Lower leg skin (tissue), 4 donors: Measurements from ENCODE around the gene PFDN1. TPM values are rescaled to one million over a fixed set of nuclear protein-coding genes. Genes with fewer than 3 reads are reported as not detected.

Experiments used
- DNase-seq, 2 donors: peaks; one replicate each; pipeline ENCODE4 v3.0.0-alpha.2; 2019; ENCODE audit warnings: low spot score in 2 of 2
- H3K4me3 ChIP-seq: fragments of 200-600 bp; sonication (generic); 2 replicates; pipeline ENCODE4 v1.5.1; 2017; ENCODE audit warnings: mild to moderate bottlenecking, low read depth; ENCODE audit not compliant: poor library complexity, severe bottlenecking
- POLR2A ChIP-seq, 2 donors: fragments of 450-650 bp; IDR thresholded peaks; one replicate each; pipeline ENCODE4 v1.6.1; 2016 to 2017; ENCODE audit warnings: antibody characterized with exemption in 2 of 2, mild to moderate bottlenecking in 1 of 2, moderate library complexity in 1 of 2
- WGBS, 2 donors: methylation state at CpG; one replicate each; pipeline ENCODE4 v1.1.5; 2018; 5-methylcytosine and 5-hydroxymethylcytosine counted together
- intact Hi-C: fragments of 100-400 bp; cut with DNase I; formaldehyde crosslinking; loops from one replicate; pipeline ENCODE4 v1.15.0; 2023; ENCODE audit warnings: low total_unique reads
- total RNA-seq, 4 donors: library from RNA; depleted of rRNA; stranded (reverse); fragments of >200 nt; gene quantifications; one replicate each; pipeline ENCODE4 v1.1.0, GENCODE V29; 2016
- TF ChIP-seq, protein P1 (sequence below), 3 donors: fragments of 450-650 bp; IDR thresholded peaks; one replicate each; pipeline ENCODE4 v1.5.1; 2016; ENCODE audit warnings: antibody characterized with exemption in 3 of 3, mild to moderate bottlenecking in 3 of 3, moderate library complexity in 2 of 3

Gene PFDN1
- total RNA-seq, 4 donors from 2014 or later, result 43.3 to 78.6 (median 59.7) TPM

DNA sequence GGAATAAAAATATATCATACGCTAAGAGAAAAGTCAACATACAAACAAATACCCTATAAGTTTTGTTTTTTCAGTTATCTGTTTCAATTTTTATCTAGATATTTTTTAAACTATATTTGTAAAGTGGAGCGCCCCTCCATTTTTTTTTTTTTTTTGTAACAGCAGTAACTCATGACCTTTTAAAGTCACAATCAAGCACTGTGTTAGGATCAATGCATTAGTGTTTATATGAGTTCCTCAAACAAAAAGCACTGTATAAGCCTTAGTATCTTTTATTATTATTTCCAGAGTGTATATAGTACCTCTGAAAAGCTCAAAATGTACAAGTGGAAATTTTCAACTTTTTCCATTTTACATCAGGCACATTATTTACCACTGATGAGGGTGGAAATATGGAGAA lies 20.6 kb downstream of the PFDN1 start:
- TF ChIP-seq, protein P1, sequence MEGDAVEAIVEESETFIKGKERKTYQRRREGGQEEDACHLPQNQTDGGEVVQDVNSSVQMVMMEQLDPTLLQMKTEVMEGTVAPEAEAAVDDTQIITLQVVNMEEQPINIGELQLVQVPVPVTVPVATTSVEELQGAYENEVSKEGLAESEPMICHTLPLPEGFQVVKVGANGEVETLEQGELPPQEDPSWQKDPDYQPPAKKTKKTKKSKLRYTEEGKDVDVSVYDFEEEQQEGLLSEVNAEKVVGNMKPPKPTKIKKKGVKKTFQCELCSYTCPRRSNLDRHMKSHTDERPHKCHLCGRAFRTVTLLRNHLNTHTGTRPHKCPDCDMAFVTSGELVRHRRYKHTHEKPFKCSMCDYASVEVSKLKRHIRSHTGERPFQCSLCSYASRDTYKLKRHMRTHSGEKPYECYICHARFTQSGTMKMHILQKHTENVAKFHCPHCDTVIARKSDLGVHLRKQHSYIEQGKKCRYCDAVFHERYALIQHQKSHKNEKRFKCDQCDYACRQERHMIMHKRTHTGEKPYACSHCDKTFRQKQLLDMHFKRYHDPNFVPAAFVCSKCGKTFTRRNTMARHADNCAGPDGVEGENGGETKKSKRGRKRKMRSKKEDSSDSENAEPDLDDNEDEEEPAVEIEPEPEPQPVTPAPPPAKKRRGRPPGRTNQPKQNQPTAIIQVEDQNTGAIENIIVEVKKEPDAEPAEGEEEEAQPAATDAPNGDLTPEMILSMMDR (IDR thresholded peaks at IDR 0.05), result no peak
- TF ChIP-seq POLR2A (IDR thresholded peaks at IDR 0.05), result no peak
- 89 to 94% methylated on average over 2 of the region's 2 CpGs for WGBS, 2 donors
- intact Hi-C loops, result no loop called here
- DNase-seq, result no peak
- no peak overlapping the region for H3K4me3 ChIP-seq

DNA sequence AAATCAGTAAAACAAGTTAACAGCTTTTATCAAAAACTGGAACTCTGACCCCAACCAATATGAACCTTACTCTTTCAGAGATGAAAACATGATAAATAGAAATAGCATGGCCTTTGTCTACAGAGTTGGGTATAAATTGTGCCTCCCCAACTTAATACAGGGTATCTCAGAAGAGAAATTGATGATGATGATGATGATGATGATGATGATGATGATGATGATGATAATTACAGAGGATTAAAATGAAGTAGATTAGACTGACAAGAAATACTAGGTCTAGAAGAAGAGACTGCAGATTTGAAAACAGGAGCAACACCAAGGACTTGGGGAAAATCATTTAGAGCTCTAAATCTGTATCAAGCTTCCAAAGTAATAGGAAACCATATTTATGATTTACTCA lies 27.1 kb downstream of the PFDN1 start:
- DNase-seq, result no peak
- TF ChIP-seq, protein P1 (IDR thresholded peaks at IDR 0.05), result no peak
- TF ChIP-seq POLR2A (IDR thresholded peaks at IDR 0.05), result no peak
- intact Hi-C loops, result no loop called here
- no peak overlapping the region for H3K4me3 ChIP-seq

DNA sequence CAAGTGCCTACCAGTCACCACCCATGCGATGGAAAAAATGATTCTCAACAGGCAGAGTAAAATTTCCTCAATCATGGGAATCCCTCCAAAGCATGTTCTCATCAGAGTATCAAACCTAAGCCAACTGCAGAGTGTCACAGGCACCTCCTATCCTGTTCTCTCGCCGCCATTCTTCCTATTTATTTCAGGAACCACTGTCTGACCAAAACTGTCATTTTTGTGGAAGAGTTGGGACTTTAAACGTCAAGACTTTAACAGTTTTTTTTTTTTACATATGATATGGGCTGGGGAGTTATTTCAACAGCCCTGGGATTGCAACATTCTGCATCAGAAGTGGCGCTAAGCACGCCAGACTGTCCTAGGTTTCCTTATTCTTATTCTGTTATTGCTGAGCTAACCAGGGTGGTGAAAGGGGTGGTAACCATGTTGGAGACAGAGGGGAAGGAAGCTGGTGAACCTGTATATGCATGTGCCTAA lies 29.5 kb downstream of the PFDN1 start:
- intact Hi-C loops, result no loop called here
- WGBS, 2 donors, result 57 to 59% methylated on average over 6 of the region's 6 CpGs
- DNase-seq, result no peak
- TF ChIP-seq POLR2A (IDR thresholded peaks at IDR 0.05), result no peak
- TF ChIP-seq, protein P1 (IDR thresholded peaks at IDR 0.05), result no peak
- H3K4me3 ChIP-seq, result no peak overlapping the region

DNA sequence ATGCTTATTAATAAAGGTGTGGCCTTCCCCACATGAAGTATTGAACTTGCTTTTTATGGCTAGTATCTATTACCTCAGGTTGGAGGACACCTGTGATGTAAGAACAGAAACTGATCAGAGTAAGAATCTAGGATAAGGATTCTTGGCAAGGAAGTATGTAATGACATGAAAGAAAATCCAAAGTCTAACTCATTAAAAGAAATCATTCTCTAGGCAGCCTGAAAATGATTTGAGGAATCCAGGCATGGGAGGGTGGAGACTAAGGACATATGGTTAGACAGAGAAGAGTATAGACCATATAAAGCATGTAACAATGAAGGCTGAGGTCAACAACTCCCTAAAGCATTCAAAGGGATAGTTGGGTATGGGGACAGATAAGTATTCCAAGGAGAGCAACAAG lies 32.9 kb downstream of the PFDN1 start:
- intact Hi-C loops, result no loop called here
- no peak for DNase-seq
- H3K4me3 ChIP-seq, result no peak overlapping the region
- TF ChIP-seq POLR2A (IDR thresholded peaks at IDR 0.05), result no peak
- TF ChIP-seq, protein P1 (IDR thresholded peaks at IDR 0.05), result no peak

DNA sequence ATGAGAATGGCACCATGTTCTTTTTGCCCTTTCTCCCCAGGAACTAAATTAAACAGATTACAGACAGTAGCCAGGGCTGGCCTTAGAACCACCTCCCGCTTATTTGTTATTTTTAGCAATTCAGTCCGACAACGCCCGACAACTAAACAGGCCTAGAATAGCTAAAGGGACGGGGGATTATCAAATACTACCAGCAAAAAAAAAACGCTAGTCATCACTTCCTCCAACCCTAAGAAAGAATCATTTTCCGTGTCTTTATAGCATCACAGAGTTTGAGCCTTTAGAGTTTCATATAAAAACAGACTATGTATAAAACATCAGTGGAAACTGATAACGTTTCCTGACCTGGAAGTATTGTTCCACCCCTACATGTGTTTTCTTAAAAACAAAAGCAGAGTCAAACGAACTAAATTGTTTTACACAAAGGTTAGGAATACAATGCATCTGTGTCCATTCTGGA lies 35.3 kb downstream of the PFDN1 start:
- TF ChIP-seq, protein P1 (IDR thresholded peaks at IDR 0.05), result no peak
- no peak for TF ChIP-seq POLR2A (IDR thresholded peaks at IDR 0.05)
- no peak for DNase-seq
- H3K4me3 ChIP-seq, result no peak overlapping the region
- intact Hi-C loops, result no loop called here
- 61 to 70% methylated on average over 9 of the region's 9 CpGs for WGBS, 2 donors

DNA sequence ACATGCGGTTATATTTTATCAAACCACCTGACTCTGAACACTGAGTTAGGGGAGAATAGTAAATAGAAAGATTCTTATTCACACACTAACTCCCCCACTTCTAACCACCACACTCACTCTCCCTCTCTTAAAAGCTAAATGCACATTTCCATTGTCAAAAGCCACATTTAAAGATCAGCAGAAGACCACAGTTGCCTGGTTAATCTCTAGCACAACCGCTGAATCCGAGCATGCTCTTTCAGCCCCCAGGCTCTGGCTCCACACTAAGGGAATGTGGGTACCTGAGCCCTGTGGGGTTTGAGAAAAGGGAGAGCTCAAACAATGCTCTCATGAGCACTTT lies 35.7 kb downstream of the PFDN1 start:
- DNase-seq, result no peak
- WGBS, 2 donors, result 84 to 86% methylated on average over 3 of the region's 3 CpGs
- no peak overlapping the region for H3K4me3 ChIP-seq
- TF ChIP-seq POLR2A (IDR thresholded peaks at IDR 0.05), result no peak
- intact Hi-C loops, result no loop called here
